Stimulated activated CD8-positive, alpha-beta memory T cell treated with anti-CD3 and anti-CD28 coated beads, Interleukin-12 subunit alpha, Interleukin-12 subunit beta, amount 100 ng/mL, for 24 hours (primary cell): ENCODE results near the gene SERGEF.

Experiments used
- DNase-seq: peaks from one replicate; pipeline ENCODE4 v3.0.0-alpha.2; 2020; ENCODE audit errors: extremely low read depth

Gene SERGEF

DNA sequence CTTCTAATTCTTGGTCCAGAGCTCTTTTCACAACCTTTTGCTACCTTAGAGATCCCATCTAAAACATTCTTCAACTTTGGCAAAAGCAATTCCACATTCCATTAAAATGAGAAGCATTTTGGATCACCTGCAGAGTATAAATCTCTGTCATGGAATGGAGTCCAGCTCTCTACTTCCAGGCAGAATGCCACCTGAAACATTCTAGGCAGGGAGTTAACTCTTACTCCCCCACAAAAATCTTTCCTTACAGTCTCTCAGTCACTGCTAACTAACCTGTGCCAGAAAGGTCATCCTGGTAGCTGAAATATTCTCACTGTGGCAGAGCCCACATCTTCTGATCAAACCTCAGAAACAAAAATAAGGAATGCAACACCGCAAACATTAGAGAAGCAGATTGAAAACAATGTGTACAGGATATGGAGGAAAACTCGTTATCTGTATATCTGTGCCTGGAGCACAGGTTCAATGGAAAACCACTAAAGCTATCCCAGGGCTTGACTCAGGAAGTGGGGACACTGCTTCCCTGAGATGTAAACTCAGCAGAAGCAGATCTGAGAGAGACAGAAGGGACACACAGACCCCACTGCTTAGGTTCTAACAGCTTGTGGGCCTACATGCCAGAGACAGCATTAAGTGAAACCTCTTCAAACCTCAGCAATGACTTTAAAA lies 199.3 kb downstream of the SERGEF start:
- DNase-seq: no peak

DNA sequence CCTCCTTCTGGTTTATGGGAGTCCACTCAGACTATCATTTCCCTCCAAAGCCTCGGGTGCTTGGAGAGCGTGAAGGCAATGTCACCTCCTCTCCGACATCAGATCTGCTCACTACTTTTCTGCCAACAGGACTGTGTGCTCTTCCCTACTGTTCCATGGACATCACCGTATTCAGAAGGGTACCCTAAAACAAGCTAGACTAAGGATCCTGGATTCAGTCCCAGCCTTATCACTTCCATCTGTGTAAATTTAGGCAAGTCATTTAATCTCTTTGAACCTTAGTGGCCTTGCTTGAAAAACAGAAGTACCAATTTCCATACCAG lies 200.0 kb downstream of the SERGEF start:
- DNase-seq: no peak

DNA sequence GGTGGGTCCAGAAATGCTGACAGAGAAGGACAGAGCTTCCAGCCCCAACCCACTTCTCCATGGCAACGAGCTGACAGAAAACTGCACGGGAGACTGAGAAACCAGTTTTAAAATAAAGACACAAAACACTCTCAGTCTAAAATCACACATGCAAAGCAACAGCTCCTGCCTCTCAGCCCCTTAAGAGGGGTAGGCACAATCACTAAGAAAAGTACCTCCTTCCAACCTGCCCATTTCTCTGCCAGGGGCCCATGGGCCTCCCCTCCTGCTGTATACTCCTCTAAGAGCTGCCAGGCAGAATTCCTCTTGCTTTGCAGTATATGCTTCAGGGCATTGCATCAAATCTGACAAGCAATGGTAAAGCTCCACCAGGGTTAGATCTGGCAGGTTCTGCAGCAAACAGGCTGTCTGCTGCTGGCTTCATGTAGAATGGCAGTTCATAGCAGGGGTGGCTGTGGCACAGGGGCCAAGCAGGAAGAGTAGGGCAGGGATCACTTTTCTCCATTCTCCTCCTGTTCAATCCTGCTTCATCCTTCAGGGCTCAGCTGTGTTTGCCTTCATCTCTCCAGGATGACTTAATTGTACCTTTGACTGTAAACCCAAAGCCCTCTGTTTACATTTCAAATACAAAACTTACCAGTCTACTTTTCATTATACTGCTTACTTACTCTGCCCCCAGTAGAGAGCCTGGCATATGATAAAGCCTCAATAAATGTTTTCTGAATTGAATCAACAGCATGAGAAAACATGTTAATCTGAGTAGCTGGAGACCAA lies 200.6 kb downstream of the SERGEF start:
- no peak for DNase-seq

DNA sequence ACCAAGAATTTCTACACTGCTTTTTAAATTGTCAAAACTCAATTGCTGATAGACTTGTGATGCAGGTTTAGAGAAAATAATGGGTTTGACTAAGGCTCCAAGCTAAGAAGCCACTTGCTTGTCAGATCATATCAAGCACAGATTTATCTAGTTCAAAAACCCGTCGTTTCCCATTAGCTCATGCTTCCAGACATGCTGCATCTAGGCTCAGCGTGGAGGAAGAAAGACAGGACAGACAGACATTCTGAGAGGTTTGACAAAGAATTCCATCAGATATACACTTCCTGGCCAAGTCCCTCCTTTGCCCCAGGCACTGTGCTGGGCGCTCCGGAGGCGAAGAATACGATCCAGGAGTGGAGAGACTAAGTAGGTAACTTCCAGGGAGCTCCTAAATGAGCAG lies 201.5 kb downstream of the SERGEF start:
- no peak for DNase-seq

DNA sequence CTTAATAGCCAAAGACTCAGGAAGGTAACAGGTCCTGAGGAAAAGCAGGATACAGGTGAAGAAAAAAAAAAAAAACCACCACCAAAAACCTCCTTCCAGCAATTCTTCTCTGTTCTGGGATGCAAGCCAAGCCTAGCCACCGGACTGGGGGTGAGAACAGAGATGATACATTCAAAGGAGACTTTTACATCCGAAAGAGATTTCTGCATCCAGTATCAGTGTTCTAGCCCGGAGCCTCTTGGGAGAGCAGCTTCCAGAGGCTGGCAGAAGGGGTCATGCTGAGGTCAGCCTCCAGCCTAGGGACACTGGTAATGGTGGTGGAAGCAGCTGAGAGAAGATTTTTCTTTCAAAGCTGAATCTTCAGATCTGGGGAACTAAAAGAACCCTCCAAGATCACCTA lies 202.1 kb downstream of the SERGEF start:
- DNase-seq: no peak

DNA sequence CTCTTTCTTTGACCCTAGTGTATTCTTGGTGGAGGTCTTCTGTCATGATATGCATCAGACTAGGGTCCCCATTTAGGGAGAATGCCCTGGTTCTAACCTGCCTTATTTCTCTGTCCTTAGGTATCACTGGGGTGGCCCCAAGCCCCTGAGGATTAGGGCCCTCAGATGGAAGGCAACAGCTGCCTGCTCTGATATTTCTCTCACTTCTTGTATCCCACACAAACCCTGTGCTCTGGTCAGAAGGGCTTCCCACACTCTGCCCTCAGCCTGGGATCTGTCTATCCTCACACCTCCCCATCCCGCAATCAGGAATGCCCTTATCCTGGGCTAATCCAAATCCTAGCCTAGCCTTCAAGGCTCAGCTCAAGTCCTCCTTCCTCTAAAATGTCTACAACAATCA lies 202.8 kb downstream of the SERGEF start:
- DNase-seq: no peak

DNA sequence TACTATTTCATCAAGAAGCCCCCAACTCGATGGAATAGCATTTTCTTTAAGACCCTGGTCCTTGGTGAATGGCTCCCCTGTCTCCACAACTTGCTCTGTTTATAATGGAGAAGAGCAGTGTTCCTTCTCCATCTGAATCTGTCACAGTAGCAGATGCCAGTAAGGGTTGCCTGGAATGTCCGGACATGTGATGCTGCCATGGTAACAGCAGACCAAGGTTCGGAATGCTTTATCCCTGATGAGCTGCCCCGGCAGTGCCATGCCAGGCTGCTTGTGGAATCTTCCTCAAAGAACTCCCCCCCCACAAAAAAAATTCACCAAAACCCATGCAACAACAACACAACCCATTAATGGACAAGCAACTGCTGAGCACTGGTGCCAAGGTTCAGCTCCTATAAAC lies 205.8 kb downstream of the SERGEF start:
- no peak for DNase-seq

DNA sequence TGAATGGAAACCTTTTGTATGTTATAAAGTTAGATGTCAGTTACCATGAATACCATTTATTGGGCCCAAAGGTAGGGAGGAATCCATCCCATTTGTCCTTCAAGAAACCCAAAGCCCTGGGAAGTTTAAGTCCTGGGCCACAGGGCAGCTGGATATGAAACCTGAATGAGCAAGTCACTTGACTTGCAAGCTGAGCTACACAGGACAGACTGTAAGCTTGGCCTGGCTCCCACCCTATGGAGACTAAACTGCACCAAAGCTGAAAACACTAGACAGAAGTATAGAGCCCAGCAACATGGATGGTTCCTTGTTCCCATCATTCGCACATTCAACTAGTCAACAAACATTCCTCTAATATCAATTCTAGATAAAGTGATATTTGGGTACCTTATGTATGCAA lies 207.0 kb downstream of the SERGEF start:
- DNase-seq: no peak

DNA sequence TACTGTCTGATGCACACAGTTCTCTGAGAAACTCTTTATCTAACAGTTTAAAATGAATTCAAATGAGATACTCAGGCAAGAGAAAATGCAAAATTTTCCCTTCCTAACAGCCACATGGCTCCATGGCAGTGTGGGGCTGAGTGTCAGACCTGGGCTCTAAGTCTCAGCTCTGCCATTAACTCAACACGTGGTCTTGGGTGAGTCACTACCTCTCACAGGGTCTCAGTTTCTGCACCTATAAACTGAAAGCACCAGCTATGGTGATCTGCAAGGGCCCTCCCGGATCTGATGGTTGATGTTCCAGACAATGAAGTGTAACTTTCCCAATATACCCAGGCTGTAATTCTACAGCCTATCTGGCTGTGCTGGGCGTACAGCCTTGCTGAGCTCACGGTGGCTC lies 207.8 kb downstream of the SERGEF start:
- DNase-seq: no peak

DNA sequence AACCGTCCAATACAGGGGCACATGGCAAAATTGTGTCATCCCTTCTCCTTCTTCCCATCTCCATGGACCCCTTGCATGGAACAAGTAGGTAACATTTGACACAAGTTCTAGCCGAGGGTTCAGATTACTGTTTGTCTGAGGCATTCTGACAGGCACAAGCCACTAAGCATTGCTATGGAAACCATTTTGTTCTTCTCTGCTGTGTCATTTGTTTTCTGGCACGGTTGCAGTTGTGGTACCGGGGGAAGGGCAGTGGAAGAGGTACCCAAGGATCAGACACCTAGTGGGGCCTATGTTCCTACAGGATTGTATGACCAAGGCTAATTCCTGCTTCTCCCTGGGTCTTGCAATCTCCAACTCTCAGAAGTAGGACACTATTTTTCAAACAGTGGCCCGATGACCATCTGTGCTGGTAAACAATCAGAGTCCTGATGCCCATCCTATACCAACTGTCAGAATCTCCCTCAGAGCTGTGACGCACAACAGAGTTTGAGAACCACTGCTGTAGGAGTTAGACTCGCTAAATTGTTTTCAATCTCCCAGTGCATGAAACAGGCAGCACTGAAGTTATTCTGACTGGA lies 209.0 kb downstream of the SERGEF start:
- DNase-seq: no peak

DNA sequence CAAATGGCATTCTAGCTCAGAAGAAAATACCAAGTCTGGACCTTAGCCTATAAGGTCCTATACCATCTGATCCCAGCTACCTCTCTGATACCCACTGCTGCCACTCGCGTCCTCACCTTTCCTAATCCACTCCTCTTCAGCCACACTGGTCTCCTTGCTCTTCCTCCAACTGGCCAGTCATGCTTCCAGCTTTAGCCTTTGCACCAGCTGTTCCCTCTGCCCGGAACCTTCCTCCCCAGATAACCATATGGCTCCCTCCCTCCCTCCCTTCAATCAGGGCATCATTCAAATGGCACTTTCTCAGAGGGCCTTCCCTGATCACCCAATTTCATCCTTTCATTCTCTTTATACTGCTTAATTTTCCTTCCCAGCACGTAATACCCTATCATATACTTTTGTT lies 210.4 kb downstream of the SERGEF start:
- DNase-seq: no peak

DNA sequence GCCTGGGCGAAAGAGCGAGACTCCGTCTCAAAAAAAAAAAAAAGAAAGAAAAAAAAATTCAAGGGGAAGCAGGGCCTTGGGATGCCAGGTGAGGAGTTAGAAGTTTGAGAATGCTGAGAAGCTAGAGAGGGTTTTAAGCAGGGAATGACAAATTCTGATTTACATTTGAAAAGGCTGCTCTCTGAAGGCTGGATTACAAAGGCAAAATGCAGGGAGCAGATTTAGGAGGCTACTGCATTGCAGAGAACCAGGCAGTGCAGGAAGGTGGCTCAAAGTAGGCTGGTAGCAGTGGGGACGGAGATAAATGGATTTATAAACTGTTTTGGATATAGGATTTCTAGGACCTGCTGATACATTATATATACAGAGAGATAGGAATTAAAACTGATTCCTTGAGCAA lies 211.7 kb downstream of the SERGEF start:
- no peak for DNase-seq

DNA sequence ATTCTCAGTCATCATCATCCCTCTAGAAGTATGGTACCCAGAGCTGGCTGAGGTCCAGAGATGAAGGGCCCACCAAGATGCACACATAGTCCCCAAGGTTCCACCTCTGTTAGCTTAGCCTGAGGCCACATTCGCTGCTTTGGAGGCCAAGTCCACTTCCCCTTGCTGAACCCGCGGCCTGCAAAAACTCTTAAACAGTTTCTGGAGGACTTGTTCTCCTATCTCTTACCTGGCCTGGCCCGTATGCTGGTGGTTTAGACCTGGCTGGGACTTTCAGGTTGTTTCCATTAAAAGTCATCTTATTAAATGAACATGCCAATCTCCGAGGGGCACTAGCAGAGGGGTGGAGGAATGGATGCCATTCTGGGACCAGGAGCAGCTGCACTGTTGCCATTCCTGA lies 213.7 kb downstream of the SERGEF start:
- DNase-seq: no peak

DNA sequence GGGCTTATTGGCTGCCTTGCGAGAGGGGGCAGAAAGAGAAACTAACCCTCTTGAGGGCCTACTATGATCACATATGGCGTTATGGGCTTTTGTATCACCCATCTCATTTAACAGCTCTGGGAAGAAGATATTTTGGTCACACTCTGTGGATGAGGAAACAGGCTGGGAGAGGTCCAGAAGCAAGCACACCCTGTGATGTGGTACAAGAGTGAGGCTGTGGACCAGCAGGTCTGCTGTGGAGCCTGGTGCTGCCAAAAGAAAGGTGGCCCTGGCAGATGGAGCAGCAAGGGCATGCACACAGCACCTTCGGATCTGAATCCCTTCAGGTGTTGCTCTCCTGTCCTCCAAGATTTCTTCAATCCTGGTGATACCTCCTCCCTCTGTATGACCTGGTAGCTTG lies 214.1 kb downstream of the SERGEF start:
- DNase-seq: no peak

DNA sequence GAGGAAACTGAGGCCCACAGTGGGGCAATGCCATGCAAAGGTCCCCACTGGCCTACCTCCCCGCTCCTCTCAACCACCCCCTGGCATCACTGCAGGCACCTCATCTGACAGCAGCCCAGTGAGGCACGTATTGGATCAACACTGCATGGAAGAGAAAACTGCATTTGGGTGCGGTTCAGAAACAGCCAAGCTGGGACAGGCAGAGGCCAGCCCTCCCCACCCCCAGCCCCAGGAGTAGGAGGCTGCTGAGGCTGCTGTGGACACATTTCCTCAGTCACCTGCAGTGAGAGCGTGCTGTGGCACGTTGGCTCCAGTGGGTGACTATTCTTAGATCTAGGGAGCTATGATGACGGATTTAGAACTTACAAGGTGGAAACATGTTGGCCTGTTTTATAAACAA lies 214.6 kb downstream of the SERGEF start:
- no peak for DNase-seq

DNA sequence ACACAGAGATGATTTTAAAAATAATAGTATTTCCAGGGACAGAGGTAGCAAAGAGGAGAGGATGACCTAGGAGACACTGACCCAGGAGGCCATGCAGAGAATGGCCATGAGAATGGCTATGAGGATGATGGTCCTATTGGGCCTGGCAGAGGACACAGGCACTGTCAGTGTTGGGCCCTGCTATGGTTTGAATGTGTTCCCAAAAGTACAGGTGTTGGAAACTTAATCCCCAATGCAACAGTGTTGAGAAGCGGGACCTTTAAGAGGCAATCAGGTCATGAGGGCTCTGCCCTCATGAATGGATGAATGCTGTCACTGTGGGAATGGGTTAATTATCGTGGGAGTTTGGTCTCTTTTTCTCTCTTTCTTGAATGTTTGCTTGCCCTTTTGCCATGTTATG lies 216.7 kb downstream of the SERGEF start:
- no peak for DNase-seq

DNA sequence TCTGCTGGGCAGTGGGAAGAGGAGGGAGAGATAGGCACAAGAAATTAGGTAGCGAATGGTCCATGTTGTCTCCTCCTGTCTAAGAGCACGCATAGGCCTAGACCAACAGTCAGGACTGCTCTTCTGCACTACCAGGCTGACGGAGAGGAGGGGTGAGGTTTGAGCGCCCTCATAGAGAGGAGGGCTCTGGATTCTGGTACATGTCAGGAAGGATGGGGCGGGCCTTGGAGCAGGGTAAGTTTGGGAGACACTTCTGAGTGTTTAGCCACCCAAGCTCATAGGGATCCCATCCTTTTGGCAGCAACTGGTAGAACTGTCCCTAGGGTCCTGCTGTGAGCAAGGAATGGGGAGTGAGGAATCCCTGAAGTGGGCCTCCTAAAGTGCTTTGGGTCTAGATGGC lies 217.9 kb downstream of the SERGEF start:
- DNase-seq: no peak

DNA sequence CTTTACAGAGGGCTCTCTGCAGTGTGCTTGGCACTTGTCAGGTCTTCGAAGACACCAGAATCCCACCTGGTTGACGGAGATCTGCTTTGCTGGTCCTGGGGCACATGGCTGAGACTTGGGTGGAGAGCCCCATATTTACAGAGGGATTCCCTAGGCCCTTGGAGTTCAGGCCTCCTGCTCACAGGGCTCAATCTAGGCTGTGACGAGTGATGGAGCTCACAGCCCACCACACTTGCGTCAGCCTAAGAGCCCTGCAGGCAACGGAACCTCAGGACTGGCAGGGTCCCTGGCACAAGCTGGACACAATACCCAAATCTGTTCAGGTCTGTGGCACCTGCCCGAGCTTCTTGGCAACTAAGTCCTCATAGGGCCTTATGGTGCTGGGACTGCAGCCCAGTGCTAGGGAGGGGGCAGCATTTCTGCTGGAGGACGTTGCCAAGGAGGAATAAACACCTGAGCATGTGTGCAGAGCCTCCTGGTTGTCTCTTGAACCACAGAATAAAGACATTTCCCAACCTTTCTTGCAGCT lies 219.1 kb downstream of the SERGEF start:
- DNase-seq: no peak

DNA sequence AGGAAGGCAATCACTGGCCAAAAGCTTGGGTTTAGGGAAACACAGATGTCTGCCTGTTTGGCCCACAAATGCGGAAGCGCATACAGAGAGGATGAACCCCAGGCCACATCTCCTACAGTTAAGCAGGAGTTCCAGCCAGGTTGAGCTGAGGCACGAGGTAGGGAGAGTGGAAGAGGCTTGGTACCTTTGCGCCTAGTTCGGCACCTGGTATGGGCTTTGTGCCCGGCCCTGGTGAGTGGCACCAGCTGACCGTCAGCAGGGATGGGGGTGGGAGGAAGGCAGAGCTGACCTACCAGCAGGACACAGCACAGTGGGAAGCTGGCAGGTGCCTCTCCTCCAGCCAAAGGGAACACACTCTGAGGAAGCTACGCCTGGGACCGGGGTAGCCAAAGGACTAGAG lies 220.7 kb downstream of the SERGEF start:
- DNase-seq: no peak

DNA sequence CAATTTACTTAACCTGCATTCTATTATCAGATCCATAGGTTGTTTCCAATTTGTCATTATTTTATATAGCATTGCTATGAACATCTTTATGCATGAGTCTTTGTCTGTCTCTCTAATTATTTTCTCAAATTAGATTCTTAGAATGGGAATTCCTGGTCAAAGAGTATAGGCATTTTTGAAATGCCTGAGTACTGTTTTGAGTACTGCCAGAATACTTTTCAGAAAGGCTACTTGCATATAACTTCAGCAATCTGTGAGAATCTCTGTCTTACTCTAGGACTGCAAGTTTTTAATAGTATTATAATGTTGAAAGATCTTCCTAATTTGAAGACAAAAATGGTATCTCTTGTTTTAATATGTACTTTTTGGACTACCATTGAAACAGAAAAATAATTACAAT lies 221.7 kb downstream of the SERGEF start:
- DNase-seq: no peak

DNA sequence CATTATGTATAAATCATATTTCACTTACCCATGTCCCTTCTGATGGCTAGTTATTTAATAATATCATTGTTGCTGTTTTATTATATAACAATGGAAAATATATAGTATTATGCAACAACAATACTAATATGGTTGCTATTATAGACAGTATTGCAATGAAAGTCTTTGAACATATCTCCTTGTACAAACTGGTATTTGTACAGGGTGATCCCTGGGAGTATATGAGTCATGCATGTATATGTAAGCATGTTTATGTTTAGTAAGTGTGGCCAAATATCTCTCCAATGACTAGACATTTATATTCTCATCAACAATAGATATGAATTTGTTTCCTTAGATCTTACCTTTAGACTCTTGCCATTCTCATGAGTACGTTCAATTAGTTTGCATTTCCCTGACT lies 222.4 kb downstream of the SERGEF start:
- DNase-seq: no peak

DNA sequence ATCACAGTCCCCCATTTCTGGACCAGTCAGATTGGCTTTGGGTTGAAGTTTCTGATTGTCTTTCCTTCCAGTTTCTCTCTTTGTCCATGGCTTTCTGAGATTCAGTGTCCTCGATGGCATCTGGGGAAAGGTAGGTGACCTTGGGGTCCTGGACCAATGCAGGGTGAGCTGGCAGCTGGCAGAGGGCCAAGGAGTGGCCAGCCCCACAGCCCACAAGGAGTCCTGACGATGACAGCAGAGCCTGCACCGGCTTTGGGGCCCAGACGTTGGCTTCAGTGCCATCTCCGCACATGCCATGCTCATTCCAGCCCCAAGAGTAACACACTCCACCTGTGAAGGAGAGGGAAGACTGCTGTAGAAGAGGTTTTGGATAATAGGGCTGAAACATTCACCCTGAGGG lies 224.8 kb downstream of the SERGEF start:
- no peak for DNase-seq

DNA sequence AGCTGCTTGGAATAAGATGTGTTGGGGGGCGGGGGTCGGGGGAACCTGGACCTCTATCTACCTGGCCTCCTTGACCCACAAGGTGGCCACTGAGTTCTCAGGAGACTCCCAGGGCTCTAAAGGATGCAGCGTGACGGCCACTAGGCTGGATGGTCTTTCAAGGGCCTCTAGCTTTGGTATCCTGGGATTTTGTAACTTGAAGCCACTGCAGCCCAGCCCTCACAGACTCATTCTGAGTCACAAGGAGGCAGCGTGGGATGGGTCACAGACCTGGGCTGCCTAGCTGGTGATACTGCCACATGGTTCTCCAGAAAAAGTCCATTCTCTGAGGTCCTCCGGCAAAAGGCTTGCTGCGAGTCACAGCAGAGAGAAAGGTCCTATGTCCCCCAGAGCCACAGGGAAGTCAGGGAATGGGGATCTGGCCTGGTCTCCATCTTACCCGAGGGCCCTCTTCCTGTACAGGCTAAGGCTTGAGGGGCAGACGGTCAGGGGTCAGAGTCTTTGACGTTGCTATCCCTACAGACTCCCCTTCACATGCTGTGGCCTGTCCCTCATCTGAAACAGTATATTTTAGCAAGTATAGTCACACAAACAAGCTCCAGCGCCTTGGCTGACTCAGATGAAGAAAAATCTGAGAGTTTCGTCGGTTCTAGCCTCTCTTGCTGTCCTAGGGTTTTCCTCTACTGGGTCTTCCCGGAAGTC lies 225.9 kb downstream of the SERGEF start:
- no peak for DNase-seq
